A549 (cell line): ENCODE data around the gene IZUMO2. TPM values are rescaled to one million over a fixed set of nuclear protein-coding genes. Genes with fewer than 3 reads are reported as not detected.

ENCODE experiments used
- ATAC-seq, 2 experiments: fragments of 200-7000 bp in 1 of 2; fragments of >200 bp in 1 of 2; cut with Nextera tagmentation in 1 of 2; cut with Tn5 transposase in 1 of 2; 3 replicates each; pipeline versions ENCODE4 v1.8.0 to v1.9.1; 2018 to 2020; ENCODE audit warnings: mild to moderate bottlenecking in 1 of 2, moderate library complexity in 1 of 2
- CTCF ChIA-PET: fragments of 300-600 bp; sonication (Branson Sonifier 250); formaldehyde crosslinking; extraction: SDS; loops from one replicate; lab custom pipeline; 2021; ENCODE audit warnings: antibody characterized with exemption, inconsistent platforms; lab: Yijun Ruan, JAX
- POLR2A ChIA-PET: fragments of 350-600 bp; formaldehyde crosslinking; extraction: SDS; loops from one replicate; lab custom pipeline; 2021; ENCODE audit warnings: antibody characterized with exemption, inconsistent platforms; lab: Yijun Ruan, JAX
- DNase-seq, 2 experiments: peaks; one replicate each; pipeline versions ENCODE4 v3.0.0 to v3.0.0-alpha.2; 2011 to 2016; ENCODE audit warnings: low read depth in 1 of 2, low spot score in 1 of 2
- FAIRE-seq: peaks from 2 replicates; lab custom pipeline; 2011; peaks lifted over from hg19 to GRCh38; lab: Jason Lieb, UNC
- H3K27ac ChIP-seq, 2 experiments: fragments of >200 bp; sonication (Bioruptor Twin); formaldehyde crosslinking; 3 replicates each; pipeline ENCODE4 v1.5.1; 2016 to 2017
- H3K4me1 ChIP-seq: fragments of >200 bp; sonication (Bioruptor Twin); formaldehyde crosslinking; 3 replicates; pipeline ENCODE4 v1.6.1; 2016
- H3K4me2 ChIP-seq: fragments of >200 bp; sonication (Bioruptor Twin); formaldehyde crosslinking; 3 replicates; pipeline ENCODE4 v1.6.1; 2016
- H3K4me3 ChIP-seq: fragments of >200 bp; sonication (Bioruptor Twin); formaldehyde crosslinking; 3 replicates; pipeline ENCODE4 v1.5.1; 2016
- H3K9me3 ChIP-seq: fragments of >200 bp; sonication (Bioruptor Twin); formaldehyde crosslinking; 3 replicates; pipeline ENCODE4 v1.6.1; 2016
- CBX2 ChIP-seq: fragments of 200-600 bp; sonication (generic); IDR thresholded peaks from 2 replicates; pipeline ENCODE4 v1.6.1; 2016; ENCODE audit warnings: low read depth, mild to moderate bottlenecking, borderline replicate concordance
- CEBPB ChIP-seq, 2 experiments: fragments of >200 bp in 1 of 2; sonication (Bioruptor Twin) in 1 of 2; formaldehyde crosslinking in 1 of 2; IDR thresholded peaks; 2 replicates each; pipeline ENCODE4 v1.6.1; 2012 to 2016
- CHD2 ChIP-seq: fragments of 150-350 bp; IDR thresholded peaks from 2 replicates; pipeline ENCODE4 v1.6.1; 2014; ENCODE audit warnings: low read length; ENCODE audit not compliant: partially characterized antibody
- E2F6 ChIP-seq: IDR thresholded peaks from 2 replicates; pipeline ENCODE4 v1.6.1; 2012; ENCODE audit warnings: low read depth, borderline replicate concordance
- ELK1 ChIP-seq: fragments of 150-350 bp; IDR thresholded peaks from 2 replicates; pipeline ENCODE4 v1.6.1; 2014; ENCODE audit warnings: low read depth, mild to moderate bottlenecking, low read length
- EP300 ChIP-seq, 2 experiments: fragments of >200 bp; sonication (Bioruptor Twin); formaldehyde crosslinking; IDR thresholded peaks; 2 replicates in 1 of 2; 3 replicates in 1 of 2; pipeline ENCODE4 v1.6.1; 2016 to 2017
- GATA3 ChIP-seq: IDR thresholded peaks from 2 replicates; pipeline ENCODE4 v1.6.1; 2012; ENCODE audit warnings: borderline replicate concordance
- HDAC2 ChIP-seq: fragments of 200-600 bp; sonication (generic); IDR thresholded peaks from 2 replicates; pipeline ENCODE4 v1.6.1; 2016
- HOXB13 ChIP-seq: fragments of 250-450 bp; sonication (Bioruptor Pico); IDR thresholded peaks from 2 replicates; pipeline ENCODE4 v1.5.0; 2020; ENCODE audit warnings: low read depth, mild to moderate bottlenecking, moderate library complexity
- HOXB5 ChIP-seq: fragments of 250-450 bp; sonication (Bioruptor Pico); IDR thresholded peaks from 2 replicates; pipeline ENCODE4 v1.5.0; 2020; ENCODE audit warnings: mild to moderate bottlenecking, moderate library complexity
- KDM1A ChIP-seq: fragments of 200-600 bp; sonication (generic); IDR thresholded peaks from 2 replicates; pipeline ENCODE4 v1.6.1; 2016; ENCODE audit warnings: low read depth, mild to moderate bottlenecking
- KDM5A ChIP-seq: fragments of 200-600 bp; sonication (generic); IDR thresholded peaks from 2 replicates; pipeline ENCODE4 v1.6.1; 2016; ENCODE audit warnings: antibody characterized with exemption, mild to moderate bottlenecking
- MAFK ChIP-seq: fragments of 450-650 bp; IDR thresholded peaks from 2 replicates; pipeline ENCODE4 v1.6.1; 2014; ENCODE audit not compliant: partially characterized antibody
- MAX ChIP-seq: IDR thresholded peaks from 2 replicates; pipeline ENCODE4 v1.6.1; 2012
- NFE2L2 ChIP-seq: fragments of 150-350 bp; conservative IDR thresholded peaks from 2 replicates; pipeline ENCODE4 v1.6.1; 2014; ENCODE audit warnings: low read length
- NPAS2 ChIP-seq: fragments of 250-450 bp; sonication (Bioruptor Pico); IDR thresholded peaks from 2 replicates; pipeline ENCODE4 v1.8.0; 2022; ENCODE audit warnings: mild to moderate bottlenecking, moderate library complexity, borderline replicate concordance
- PBX3 ChIP-seq: IDR thresholded peaks from 2 replicates; pipeline ENCODE4 v1.6.1; 2012
- PHF8 ChIP-seq: fragments of 200-600 bp; sonication (generic); IDR thresholded peaks from 2 replicates; pipeline ENCODE4 v1.6.1; 2016; ENCODE audit warnings: low read depth, mild to moderate bottlenecking, antibody characterized with exemption, moderate library complexity, borderline replicate concordance
- POLR2A ChIP-seq: IDR thresholded peaks from 2 replicates; pipeline ENCODE4 v1.6.1; 2012; ENCODE audit warnings: mild to moderate bottlenecking, low read length
- POLR2AphosphoS2 ChIP-seq: conservative IDR thresholded peaks from 2 replicates; pipeline ENCODE4 v1.6.1; 2012; ENCODE audit warnings: low read length, improper control_type of control experiment, inconsistent platforms
- RFX5 ChIP-seq: fragments of 450-650 bp; IDR thresholded peaks from 2 replicates; pipeline ENCODE4 v1.7.1; 2014; ENCODE audit warnings: antibody characterized with exemption, mild to moderate bottlenecking, moderate library complexity
- SMC3 ChIP-seq: fragments of >200 bp; sonication (Bioruptor Twin); formaldehyde crosslinking; IDR thresholded peaks from 3 replicates; pipeline ENCODE4 v1.6.1; 2018; ENCODE audit warnings: inconsistent platforms
- SREBF2 ChIP-seq: fragments of 450-650 bp; IDR thresholded peaks from 2 replicates; pipeline ENCODE4 v1.6.1; 2014; ENCODE audit warnings: mild to moderate bottlenecking, moderate library complexity
- ZSCAN20 ChIP-seq: fragments of 250-450 bp; sonication (Bioruptor Pico); IDR thresholded peaks from 2 replicates; pipeline ENCODE4 v1.8.0; 2022; ENCODE audit warnings: mild to moderate bottlenecking, moderate library complexity
- WGBS: methylation state at CpG from one replicate; pipeline ENCODE4 v1.1.6; 2017; ENCODE audit errors: missing lambda C conversion rate; 5-methylcytosine and 5-hydroxymethylcytosine counted together
- polyA plus RNA-seq, 4 experiments: library from polyadenylated mRNA; depleted of rRNA in 3 of 4; stranded (reverse); fragments of >200 nt; fragmentation: RNase III in 1 of 4; extraction: RNeasy Plus Mini Kit Qiagen cat#74134 plus additional on column Dnase treatment in 1 of 4; gene quantifications; 2 replicates in 3 of 4; 3 replicates in 1 of 4; pipeline ENCODE4 v1.2.3, GENCODE V29; 2011 to 2017

The IZUMO2 gene
- polyA plus RNA-seq, 2 of the 4 experiments (the other 2 are of a cell fraction), result not detected

GRCh38 chr19:50205681-50206138, 42.6 kb upstream of the IZUMO2 start:
- Histone ChIP-seq H3K9me3 (no peaks in the 10 kb centered on the region), H3K4me2 (no peak overlapping the region), H3K4me3 (no peak overlapping the region), H3K4me1 (0 out of 3 replicates have a peak, but pooled peaks cover 3% of the 10 kb centered on the region), H3K27ac (no peak overlapping the region)
- ATAC-seq (no peak), DNase-seq (no peak), FAIRE-seq (no peak)
- 87% methylated on average over 8 of the region's 12 CpGs for WGBS
- TF ChIP-seq CEBPB (IDR thresholded peaks at IDR 0.05) (no peak), CHD2 (no peak)
- CTCF ChIA-PET, result interaction anchor here (0.6 to 1.3 kb wide), 3 partner anchors 9 to 244 kb away, joined by 3 to 4 read pairs (median 3); no protein-coding TSS in a partner anchor
- POLR2A ChIA-PET, result no interaction called here

- no peak for ATAC-seq
- ChIA-PET POLR2A (no interaction called here), CTCF (interaction anchor here (0.8 to 1.3 kb wide), 5 partner anchors 10 to 1573 kb away, joined by 3 to 4 read pairs (median 3); no protein-coding TSS in a partner anchor)
- 66% methylated on average over 42 of the region's 49 CpGs for WGBS
- no peak for FAIRE-seq
- Histone ChIP-seq H3K4me3 (no peak overlapping the region), H3K9me3 (no peaks in the 10 kb centered on the region), H3K27ac (no peak overlapping the region), H3K4me1 (0 out of 3 replicates have a peak, but pooled peaks cover 3% of the 10 kb centered on the region), H3K4me2 (no peak overlapping the region)
- TF ChIP-seq HOXB5 (CRISPR knock-in tag) (no peak), HDAC2 (no peak), PBX3 (no peak), NPAS2 (no peak), SREBF2 (no peak), CBX2 (no peak), HOXB13 (CRISPR knock-in tag) (no peak), ZSCAN20 (no peak), CEBPB (IDR thresholded peaks at IDR 0.05) (no peak), MAX (no peak)
- DNase-seq, result no peak
Observed at GRCh38 chr19:50204811-50205675, 42.0 kb upstream of the IZUMO2 start.

GRCh38 chr19:50204081-50204428, 41.0 kb upstream of the IZUMO2 start:
- peak overlapping the region; percentile 49 to 81; a peak in 3 of 6 replicates for H3K27ac ChIP-seq
- FAIRE-seq (no peak), DNase-seq (no peak), ATAC-seq (no peak)
- peak overlapping the region; percentile 78 for H3K4me2 ChIP-seq
- peak overlapping the region; percentile 53 for H3K4me3 ChIP-seq
- CTCF ChIA-PET, result interaction anchor here (2.5 kb wide), 1 partner anchor 56 kb away, joined by 10 read pairs; no protein-coding TSS in a partner anchor
- POLR2A ChIA-PET, result no interaction called here
- TF ChIP-seq KDM1A (peak; percentile 35), NFE2L2 (no peak)
- H3K9me3 ChIP-seq, result no peaks in the 10 kb centered on the region
- H3K4me1 ChIP-seq, result 0 out of 3 replicates have a peak, but pooled peaks cover 3% of the 10 kb centered on the region
- WGBS, result 46% methylated on average over 7 of the region's 7 CpGs

- 3% methylated on average over 41 of the region's 78 CpGs for WGBS
- ChIA-PET POLR2A (interaction anchor here (0.6 to 1.0 kb wide), 2 partner anchors 12 to 130 kb away, joined by 3 to 4 read pairs; no protein-coding TSS in a partner anchor), CTCF (interaction anchor here (2.5 kb wide), 1 partner anchor 56 kb away, joined by 10 read pairs; no protein-coding TSS in a partner anchor)
- DNase-seq, result peak; percentile 95 to 99
- no peaks in the 10 kb centered on the region for H3K9me3 ChIP-seq
- H3K4me3 ChIP-seq, result peak within 1 kb of the TSS; percentile 53
- ATAC-seq, result peak; percentile 85 to 97
- H3K4me1 ChIP-seq, result 0 out of 3 replicates have a peak, but pooled peaks cover 3% of the 10 kb centered on the region
- H3K4me2 ChIP-seq, result peak within 1 kb of the TSS; percentile 78
- H3K27ac ChIP-seq, result peak within 1 kb of the TSS; percentile 49 to 81
- peak; percentile 43 for FAIRE-seq
- TF ChIP-seq RFX5 (peak; percentile 87), GATA3 (no peak), PBX3 (peak; percentile 97), SMC3 (no peak), EP300 (IDR thresholded peaks at IDR 0.05) (no peak), NPAS2 (no peak), E2F6 (peak; percentile 84; the same call in 1 of the 2 replicates), ELK1 (no peak), KDM5A (no peak), MAFK (peak; percentile 16), POLR2AphosphoS2 (no peak), PHF8 (peak; percentile 93), POLR2A (peak; percentile 34)
Observed at GRCh38 chr19:50203281-50204080, 40.4 kb upstream of the IZUMO2 start, which contains the start of gene MYH14. MYH14 (plus strand) TSS chr19:50203622; CDS start chr19:50210366, 6,744 bp downstream.
